GM12801 (cell line): ENCODE data around the gene FGF3.

Source experiments
- TF ChIP-seq, protein P1 (sequence below): IDR thresholded peaks from one replicate; pipeline ENCODE4 v1.5.1; 2011; ENCODE audit warnings: control low read depth; ENCODE audit not compliant: insufficient read length; ENCODE audit errors: extremely low read depth

The FGF3 gene

DNA sequence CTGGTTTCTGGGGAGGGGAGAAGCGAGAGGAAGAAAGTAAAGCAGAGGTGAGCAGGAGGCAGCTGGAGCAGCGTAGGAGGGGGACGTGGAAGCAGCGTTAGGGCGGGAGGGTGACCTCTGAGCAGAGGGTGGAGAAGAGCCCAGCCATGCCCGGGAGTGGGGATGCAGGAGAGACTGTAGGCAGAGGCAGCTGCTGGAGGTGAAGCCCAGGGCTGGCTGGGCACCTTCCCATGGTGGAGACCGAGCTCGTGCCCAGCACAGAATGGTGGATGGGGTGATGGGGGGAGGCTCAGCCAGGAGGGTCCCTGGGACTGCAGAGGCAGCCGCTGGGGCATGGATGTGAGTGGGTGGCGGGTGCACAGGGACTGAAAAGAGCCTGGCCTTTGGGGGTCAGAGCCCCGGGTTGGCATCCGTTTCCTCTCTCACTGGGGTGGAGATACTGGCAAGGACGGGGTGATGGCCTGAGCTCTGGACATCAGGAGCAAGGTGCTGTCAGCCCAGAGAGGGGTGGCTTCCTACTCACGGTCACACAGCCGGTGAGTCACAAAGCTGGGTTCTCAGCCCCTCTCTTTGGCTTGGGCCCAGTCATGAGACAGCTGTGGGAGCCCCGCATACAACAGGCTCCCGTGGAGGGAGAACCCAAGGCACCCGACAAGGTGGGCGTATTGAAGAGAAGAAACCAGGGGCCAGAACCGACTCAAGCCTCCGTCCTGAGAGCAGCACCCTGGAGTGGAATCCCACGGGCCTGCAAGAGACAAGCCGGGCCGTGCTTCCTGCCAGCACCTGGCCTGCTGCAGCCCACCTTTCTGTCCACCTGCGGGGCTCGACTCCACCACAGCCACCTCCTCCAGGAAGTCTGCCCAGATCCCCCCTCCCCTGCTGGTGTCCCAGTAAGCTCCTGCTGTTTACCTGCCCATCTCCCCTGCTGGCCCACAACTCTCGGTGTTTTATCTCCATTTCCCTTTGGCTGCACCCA is 45.8 kb upstream of the FGF3 start:
- TF ChIP-seq, protein P1, sequence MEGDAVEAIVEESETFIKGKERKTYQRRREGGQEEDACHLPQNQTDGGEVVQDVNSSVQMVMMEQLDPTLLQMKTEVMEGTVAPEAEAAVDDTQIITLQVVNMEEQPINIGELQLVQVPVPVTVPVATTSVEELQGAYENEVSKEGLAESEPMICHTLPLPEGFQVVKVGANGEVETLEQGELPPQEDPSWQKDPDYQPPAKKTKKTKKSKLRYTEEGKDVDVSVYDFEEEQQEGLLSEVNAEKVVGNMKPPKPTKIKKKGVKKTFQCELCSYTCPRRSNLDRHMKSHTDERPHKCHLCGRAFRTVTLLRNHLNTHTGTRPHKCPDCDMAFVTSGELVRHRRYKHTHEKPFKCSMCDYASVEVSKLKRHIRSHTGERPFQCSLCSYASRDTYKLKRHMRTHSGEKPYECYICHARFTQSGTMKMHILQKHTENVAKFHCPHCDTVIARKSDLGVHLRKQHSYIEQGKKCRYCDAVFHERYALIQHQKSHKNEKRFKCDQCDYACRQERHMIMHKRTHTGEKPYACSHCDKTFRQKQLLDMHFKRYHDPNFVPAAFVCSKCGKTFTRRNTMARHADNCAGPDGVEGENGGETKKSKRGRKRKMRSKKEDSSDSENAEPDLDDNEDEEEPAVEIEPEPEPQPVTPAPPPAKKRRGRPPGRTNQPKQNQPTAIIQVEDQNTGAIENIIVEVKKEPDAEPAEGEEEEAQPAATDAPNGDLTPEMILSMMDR: no peak

DNA sequence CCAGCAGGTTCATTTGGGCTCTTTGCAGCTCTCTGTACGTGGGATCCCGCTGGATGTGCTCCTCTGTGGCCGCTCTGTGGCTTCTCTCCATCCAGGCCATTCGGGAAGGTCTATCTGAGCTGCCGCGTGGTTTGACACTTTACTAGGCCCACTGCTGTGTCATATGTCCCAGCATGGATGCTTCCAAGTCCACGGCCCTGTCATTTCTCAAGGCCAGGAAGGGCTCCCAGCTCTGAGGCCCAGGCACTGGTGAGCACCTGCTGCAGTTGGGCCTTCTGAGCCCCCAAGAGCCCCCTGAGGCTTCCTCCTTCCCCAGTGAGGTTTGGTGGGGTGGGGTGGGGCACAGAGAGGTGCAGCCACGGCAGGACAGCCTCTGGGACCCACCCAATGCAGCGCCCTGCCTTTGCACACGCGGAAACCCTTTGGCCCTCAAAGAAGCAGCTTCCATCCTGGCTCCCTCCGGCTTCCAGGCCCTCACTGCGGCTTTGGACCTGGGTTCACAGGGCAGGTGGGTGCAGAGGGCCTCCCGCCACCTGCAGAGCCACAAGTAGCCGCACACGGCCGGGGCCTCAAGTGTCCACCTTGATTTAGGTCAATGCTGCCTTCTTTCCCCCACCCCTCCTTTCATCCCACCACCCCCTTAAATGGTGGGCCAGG is 44.5 kb upstream of the FGF3 start:
- TF ChIP-seq, protein P1: no peak

DNA sequence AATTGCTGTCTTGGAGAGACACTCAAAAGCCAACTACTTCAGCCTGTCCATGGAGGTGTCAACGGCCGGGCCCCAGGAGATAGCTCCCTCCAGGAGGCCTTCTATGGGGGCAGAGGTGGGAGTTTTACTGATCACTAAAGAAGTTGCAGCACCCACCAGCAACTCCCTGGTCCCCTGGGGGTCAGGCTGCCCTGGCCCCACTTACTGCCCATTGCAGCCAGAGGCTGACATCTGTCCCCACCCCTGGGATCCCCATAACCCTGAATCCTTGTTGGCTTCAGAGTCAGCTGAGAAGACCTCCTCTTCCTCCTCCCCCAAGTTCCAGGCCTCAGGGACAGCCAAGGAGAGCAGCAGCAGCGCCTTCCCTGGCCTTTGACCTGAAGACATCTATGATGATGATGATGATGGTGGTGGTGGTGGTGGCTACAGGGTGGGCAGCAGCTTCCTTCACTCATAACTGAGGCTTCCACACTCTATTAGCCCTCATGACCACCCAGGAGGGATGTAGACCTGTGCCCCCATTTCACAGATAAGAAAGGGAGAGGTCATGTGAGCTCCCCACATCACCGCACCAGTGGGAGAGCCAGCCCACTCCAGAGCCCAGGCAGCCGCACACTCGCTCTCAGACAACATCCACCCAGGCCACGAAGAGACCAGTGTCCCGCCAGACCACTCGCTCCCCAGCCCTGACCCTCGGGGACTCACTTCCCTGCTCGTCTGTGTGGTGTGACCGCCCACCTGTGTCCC is 43.8 kb upstream of the FGF3 start:
- TF ChIP-seq, protein P1: no peak

DNA sequence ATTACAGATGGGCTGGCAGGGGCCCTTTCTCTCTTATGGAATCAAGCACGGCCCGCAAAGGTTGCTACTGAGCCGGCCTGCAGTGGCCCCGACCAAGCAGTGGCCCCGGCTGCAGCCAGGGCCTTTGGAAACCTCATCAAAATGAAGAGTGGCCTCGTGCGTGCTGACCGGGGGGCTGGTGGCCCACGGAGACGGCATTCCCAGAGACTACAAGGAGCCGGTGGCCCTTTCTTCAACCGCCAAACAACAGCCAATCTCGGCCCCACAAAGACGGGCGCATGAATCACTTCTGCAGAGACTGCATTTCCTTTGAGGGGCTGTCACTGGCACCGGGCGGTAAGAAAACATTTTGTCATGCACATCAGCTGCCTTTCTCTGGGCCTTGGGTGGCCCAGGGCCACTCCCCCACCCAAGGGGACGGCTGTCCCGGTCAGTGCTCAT is 43.1 kb upstream of the FGF3 start:
- TF ChIP-seq, protein P1: no peak

DNA sequence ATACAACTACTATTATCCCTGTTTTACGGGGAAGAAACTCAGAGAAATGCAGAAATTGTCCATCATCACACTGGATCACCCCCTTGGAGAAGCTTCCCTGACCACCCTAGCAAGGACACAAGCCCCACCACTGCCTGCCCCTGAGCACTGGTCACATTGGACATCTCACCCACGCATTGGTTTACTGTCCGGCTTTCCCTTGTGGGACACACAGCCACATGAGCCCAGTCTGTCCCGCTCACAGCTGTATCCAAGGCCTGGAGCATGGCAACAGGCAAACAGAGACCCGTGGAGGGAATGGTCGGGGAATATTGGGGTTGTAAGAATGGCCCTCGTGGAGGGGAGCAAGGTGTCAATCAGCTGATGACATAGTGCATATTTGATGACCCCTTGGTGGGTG is 42.7 kb upstream of the FGF3 start:
- TF ChIP-seq, protein P1: no peak

DNA sequence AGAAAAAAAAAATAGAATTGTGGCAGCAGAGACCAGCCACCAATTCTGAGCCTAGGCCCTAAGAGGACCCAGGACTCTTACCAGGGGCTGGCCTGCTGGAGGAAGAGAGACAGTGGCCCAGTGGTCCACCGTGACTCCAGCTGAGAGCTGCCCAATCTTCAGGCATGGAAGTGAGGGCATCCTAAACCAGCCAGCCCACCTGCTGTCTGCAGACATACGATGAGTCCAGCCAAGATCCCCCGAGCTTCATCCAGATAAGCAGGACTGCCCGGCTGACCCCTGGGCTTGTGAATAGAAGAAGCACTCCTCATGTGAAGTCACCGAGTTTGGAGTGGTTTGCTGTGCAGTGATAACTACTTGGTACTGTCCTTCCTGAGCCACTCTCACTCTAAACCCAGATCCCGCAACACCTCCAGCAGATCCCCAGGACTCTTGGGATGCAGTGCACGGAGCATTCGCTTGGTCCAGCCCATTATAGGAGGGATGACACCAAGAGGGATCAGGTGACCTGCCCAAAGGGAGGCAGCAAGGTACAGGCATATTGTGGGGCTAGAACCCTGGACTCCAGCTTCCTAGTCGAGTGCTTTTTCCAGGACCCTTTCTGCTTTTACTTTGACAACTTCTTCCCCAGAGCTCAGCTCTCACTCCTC is 41.7 kb upstream of the FGF3 start:
- TF ChIP-seq, protein P1: no peak
